K562 (cell line): ENCODE data around the gene POU2AF1. TPM values are rescaled to one million over a fixed set of nuclear protein-coding genes. Genes with fewer than 3 reads are reported as not detected.

Experiments used
- ATAC-seq: fragments of 200-7000 bp; cut with Tn5 transposase; 3 replicates; pipeline ENCODE4 v1.9.1; 2020; ENCODE audit warnings: moderate library complexity
- BruUV-seq: library from RNA; stranded (reverse); fragments of 400-500 nt; replicated peaks from 2 replicates; lab custom pipeline; 2021; lab: Mats Ljungman, UMichigan
- CTCF ChIA-PET: fragments of 300-600 bp; formaldehyde crosslinking; extraction: SDS; loops from one replicate; lab custom pipeline; 2021; ENCODE audit warnings: low intra/inter-chr PET ratio; lab: Yijun Ruan, JAX
- POLR2A ChIA-PET: fragments of 300-600, 350-650 bp; sonication (Branson Sonifier 250); formaldehyde crosslinking; extraction: SDS; loops from one replicate; lab custom pipeline; 2021; ENCODE audit warnings: antibody characterized with exemption, inconsistent platforms; lab: Yijun Ruan, JAX
- DNase-seq, 4 experiments: peaks; one replicate each; pipeline versions ENCODE4 v3.0.0 to v3.0.0-alpha.2; 2011 to 2018; ENCODE audit warnings: low spot score in 3 of 4, mixed read lengths in 3 of 4; ENCODE audit errors: extremely low read depth in 1 of 4
- FAIRE-seq: peaks from 2 replicates; lab custom pipeline; 2011; peaks lifted over from hg19 to GRCh38; lab: Jason Lieb, UNC
- H2AFZ ChIP-seq: 2 replicates; pipeline ENCODE4 v1.6.0; 2011; ENCODE audit warnings: low read depth, low read length, control low read depth, inconsistent platforms
- H3K27ac ChIP-seq: fragments of 200-600 bp; 3 replicates; pipeline ENCODE4 v1.8.0; 2011; ENCODE audit warnings: low read depth, mild to moderate bottlenecking, control low read depth, inconsistent platforms, low read length, moderate library complexity, mixed read lengths; ENCODE audit errors: extremely low read depth
- H3K27me3 ChIP-seq, 2 experiments: fragments of 300-600 bp in 1 of 2; 2 replicates in 1 of 2; 3 replicates in 1 of 2; pipeline versions ENCODE4 v1.6.0 to v1.8.0; 2011; ENCODE audit warnings: inconsistent platforms in 2 of 2, low read length in 2 of 2, mild to moderate bottlenecking in 1 of 2, mixed read lengths in 1 of 2, moderate library complexity in 1 of 2; ENCODE audit not compliant: control insufficient read depth in 2 of 2, insufficient read depth in 2 of 2
- H3K36me3 ChIP-seq: fragments of 300-600 bp; 3 replicates; pipeline ENCODE4 v1.8.0; 2011; ENCODE audit warnings: mild to moderate bottlenecking, low read length, inconsistent platforms; ENCODE audit not compliant: control insufficient read depth, insufficient read depth
- H3K4me1 ChIP-seq, 2 experiments: fragments of 200-600 bp in 1 of 2; replicated peaks in 1 of 2; 2 replicates in 1 of 2; 3 replicates in 1 of 2; pipeline versions ENCODE4 v1.5.1 to v1.8.0; 2011; ENCODE audit warnings: inconsistent platforms in 2 of 2, low read length in 2 of 2, mild to moderate bottlenecking in 1 of 2, mixed read lengths in 1 of 2, moderate library complexity in 1 of 2; ENCODE audit not compliant: control insufficient read depth in 2 of 2, insufficient read depth in 2 of 2
- H3K4me2 ChIP-seq: 2 replicates; pipeline ENCODE4 v1.6.1; 2011; ENCODE audit warnings: low read length, control low read depth, inconsistent platforms, mixed read lengths; ENCODE audit not compliant: insufficient read depth
- H3K4me3 ChIP-seq: fragments of 200-600 bp; sonication (generic), shearing (Covaris generic); 2 replicates; pipeline ENCODE4 v1.5.1; 2016; ENCODE audit warnings: control low read depth, inconsistent platforms
- H3K79me2 ChIP-seq: fragments of 200-600 bp; 3 replicates; pipeline ENCODE4 v1.8.0; 2011; ENCODE audit warnings: low read length, inconsistent platforms; ENCODE audit not compliant: control insufficient read depth, insufficient read depth
- H3K9ac ChIP-seq, 2 experiments: 2 replicates each; pipeline versions ENCODE4 v1.6.0 to v1.6.1; 2011; ENCODE audit warnings: low read depth in 2 of 2, low read length in 2 of 2, control low read depth in 1 of 2, inconsistent platforms in 1 of 2, mild to moderate bottlenecking in 1 of 2, mixed read lengths in 1 of 2; ENCODE audit not compliant: insufficient read depth in 1 of 2
- H3K9me1 ChIP-seq: one replicate; pipeline ENCODE4 v1.6.0; 2011; ENCODE audit warnings: inconsistent platforms, mild to moderate bottlenecking, low read length, moderate library complexity; ENCODE audit not compliant: control insufficient read depth, insufficient read depth
- H3K9me3 ChIP-seq: replicated peaks from 2 replicates; pipeline ENCODE4 v1.5.1; 2011; ENCODE audit warnings: low read depth, low read length, inconsistent platforms; ENCODE audit not compliant: control insufficient read depth, insufficient read depth
- H4K20me1 ChIP-seq: replicated peaks from 2 replicates; pipeline ENCODE4 v1.6.1; 2011; ENCODE audit warnings: low read length, inconsistent platforms, mixed read lengths; ENCODE audit not compliant: control insufficient read depth, insufficient read depth
- IRF2 ChIP-seq: sonication (generic); formaldehyde crosslinking; IDR thresholded peaks from 2 replicates; pipeline ENCODE4 v1.8.1; 2022; ENCODE audit warnings: mild to moderate bottlenecking, missing genetic modification reagents
- MEF2D ChIP-seq: conservative IDR thresholded peaks from 2 replicates; pipeline ENCODE4 v1.6.1; 2016; ENCODE audit warnings: low read depth, missing genetic modification characterization, missing compliant biosample characterization
- PHB ChIP-seq: fragments of 250-450 bp; sonication (Bioruptor Pico); IDR thresholded peaks from 2 replicates; pipeline ENCODE4 v1.5.0; 2021
- PHF8 ChIP-seq: fragments of 200-600 bp; sonication (generic); IDR thresholded peaks from 2 replicates; pipeline ENCODE4 v1.6.1; 2012; ENCODE audit warnings: mixed run types, mild to moderate bottlenecking, inconsistent platforms, low read length, moderate library complexity, borderline replicate concordance
- RAD51 ChIP-seq: fragments of 450-650 bp; IDR thresholded peaks from 2 replicates; pipeline ENCODE4 v1.7.1; 2016; ENCODE audit warnings: low read depth, mild to moderate bottlenecking, borderline replicate concordance
- RBM39 ChIP-seq: fragments of 200-400 bp; formaldehyde crosslinking; optimal IDR thresholded peaks from 2 replicates; pipeline ENCODE3; 2018; ENCODE audit warnings: low read depth, low read length
- XRCC3 ChIP-seq: fragments of 450-650 bp; IDR thresholded peaks from 2 replicates; pipeline ENCODE4 v1.6.1; 2017; ENCODE audit warnings: mild to moderate bottlenecking, moderate library complexity
- XRCC4 ChIP-seq: IDR thresholded peaks from one replicate; pipeline ENCODE4 v1.6.1; 2011; ENCODE audit not compliant: insufficient read depth, insufficient read length; ENCODE audit errors: extremely low read depth
- ZC3H11A ChIP-seq: IDR thresholded peaks from 2 replicates; pipeline ENCODE4 v1.6.1; 2012; ENCODE audit warnings: low read depth, low read length, improper control_type of control experiment
- ZNF24 ChIP-seq: fragments of 450-650 bp; IDR thresholded peaks from 2 replicates; pipeline ENCODE4 v1.6.1; 2016
- ZNF717 ChIP-seq: fragments of 250-450 bp; sonication (Bioruptor Pico); IDR thresholded peaks from 2 replicates; pipeline ENCODE4 v1.5.0; 2021
- WGBS: fragments of 100-300 bp; shearing (Covaris generic); methylation state at CpG from one replicate; pipeline ENCODE4 v1.1.6; 2016; ENCODE audit warnings: low coverage, mixed read lengths; ENCODE audit not compliant: insufficient coverage; ENCODE audit errors: missing lambda C conversion rate; 5-methylcytosine and 5-hydroxymethylcytosine counted together
- in situ Hi-C: fragments of 300-500 bp; cut with MboI; formaldehyde crosslinking; loops from 4 replicates; pipeline ENCODE4 v1.15.0; 2018; ENCODE audit warnings: inconsistent platforms, mixed read lengths
- intact Hi-C: fragments of 100-400 bp; cut with micrococcal nuclease; formaldehyde crosslinking; loops from 2 replicates; pipeline ENCODE4 v1.14.2; 2022
- polyA plus RNA-seq, 8 experiments: library from polyadenylated mRNA; depleted of rRNA in 4 of 8; stranded (reverse) in 5 of 8; unstranded in 3 of 8; fragments of >200 nt; fragmentation: Nextera tagmentation in 2 of 8; fragmentation: Illumina TruSeq in 1 of 8; extraction: Ambion mirVana in 2 of 8; extraction: Trizol in 1 of 8; gene quantifications; 2 replicates each; pipeline versions ENCODE4 v1.2.1 to v1.2.3, GENCODE V29; 2011 to 2014; ENCODE audit warnings: inconsistent platforms in 1 of 8, missing spikeins in 1 of 8
- total RNA-seq, 7 experiments: library from RNA; depleted of rRNA in 6 of 7; stranded (reverse); fragments of >200 nt in 6 of 7; fragmentation: Illumina TruSeq in 2 of 7; extraction: Trizol in 2 of 7; gene quantifications; 2 replicates each; pipeline versions ENCODE4 v1.2.1 to v1.2.3, GENCODE V29; 2011 to 2021; ENCODE audit warnings: low replicate concordance in 1 of 7
- TF ChIP-seq, protein P1 (sequence below): IDR thresholded peaks from 2 replicates; pipeline ENCODE4 v1.6.1; 2014; ENCODE audit warnings: antibody characterized with exemption
- TF ChIP-seq, protein P2 (sequence below): fragments of 250-450 bp; sonication (Bioruptor Pico); IDR thresholded peaks from 2 replicates; pipeline ENCODE4 v1.5.0; 2021; ENCODE audit warnings: mild to moderate bottlenecking, moderate library complexity
- TF ChIP-seq, protein P3 (sequence below), 2 experiments: IDR thresholded peaks in 1 of 2; conservative IDR thresholded peaks in 1 of 2; 2 replicates each; pipeline ENCODE4 v1.6.1; 2016; ENCODE audit warnings: low read depth in 2 of 2, mild to moderate bottlenecking in 1 of 2, missing compliant biosample characterization in 1 of 2, missing genetic modification characterization in 1 of 2, moderate library complexity in 1 of 2

Gene POU2AF1
- total and polyA plus RNA-seq, 9 of the 15 experiments (the other 6 are each of a cell fraction or from before 2014, with no cell fraction given) = 0.09 TPM; not detected in 8

DNA sequence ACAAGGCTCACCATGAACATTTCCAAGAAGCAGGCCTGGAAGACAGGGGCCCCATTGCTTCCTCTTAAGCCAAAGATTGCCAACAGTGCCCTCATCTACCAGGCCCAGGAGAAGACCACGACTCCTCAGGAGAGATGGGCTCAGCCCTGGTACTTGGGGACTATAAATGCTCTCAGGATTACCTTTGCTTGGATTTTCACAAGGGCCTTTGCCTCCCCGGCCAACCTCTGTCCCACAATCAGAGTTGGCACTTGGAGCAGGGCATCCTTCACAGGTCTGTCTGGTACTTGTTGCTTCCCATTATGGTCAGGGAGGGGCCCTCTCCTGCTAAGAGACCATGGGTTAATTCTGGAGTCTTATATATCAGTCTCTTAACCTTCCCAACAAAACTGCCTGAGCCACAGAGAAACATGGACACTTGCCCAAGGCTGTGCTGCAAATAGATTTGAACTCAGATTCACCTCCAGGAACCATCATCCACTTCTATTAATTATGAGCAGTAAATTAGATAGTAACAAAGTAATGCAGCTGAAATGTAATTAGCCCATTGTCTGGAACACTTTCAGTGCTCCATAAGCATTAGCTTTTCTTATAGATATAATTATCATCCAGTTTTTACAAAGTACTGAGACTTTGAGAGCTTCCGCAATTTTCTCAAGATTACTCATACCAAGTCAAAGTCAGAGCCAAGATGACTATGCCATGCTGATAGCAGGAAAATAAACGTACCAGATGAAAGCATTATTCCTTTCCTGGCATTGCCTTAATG is 47.2 kb downstream of the POU2AF1 start:
- FAIRE-seq = no peak
- no peak for ATAC-seq
- H3K79me2 ChIP-seq = no peaks in the 10 kb centered on the region
- no peaks in the 10 kb centered on the region for H4K20me1 ChIP-seq
- TF ChIP-seq, protein P1, sequence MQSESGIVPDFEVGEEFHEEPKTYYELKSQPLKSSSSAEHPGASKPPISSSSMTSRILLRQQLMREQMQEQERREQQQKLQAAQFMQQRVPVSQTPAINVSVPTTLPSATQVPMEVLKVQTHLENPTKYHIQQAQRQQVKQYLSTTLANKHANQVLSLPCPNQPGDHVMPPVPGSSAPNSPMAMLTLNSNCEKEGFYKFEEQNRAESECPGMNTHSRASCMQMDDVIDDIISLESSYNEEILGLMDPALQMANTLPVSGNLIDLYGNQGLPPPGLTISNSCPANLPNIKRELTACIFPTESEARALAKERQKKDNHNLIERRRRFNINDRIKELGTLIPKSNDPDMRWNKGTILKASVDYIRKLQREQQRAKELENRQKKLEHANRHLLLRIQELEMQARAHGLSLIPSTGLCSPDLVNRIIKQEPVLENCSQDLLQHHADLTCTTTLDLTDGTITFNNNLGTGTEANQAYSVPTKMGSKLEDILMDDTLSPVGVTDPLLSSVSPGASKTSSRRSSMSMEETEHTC = no peak
- no peak for TF ChIP-seq XRCC3
- TF ChIP-seq MEF2D (tag) = no peak
- TF ChIP-seq, protein P2, sequence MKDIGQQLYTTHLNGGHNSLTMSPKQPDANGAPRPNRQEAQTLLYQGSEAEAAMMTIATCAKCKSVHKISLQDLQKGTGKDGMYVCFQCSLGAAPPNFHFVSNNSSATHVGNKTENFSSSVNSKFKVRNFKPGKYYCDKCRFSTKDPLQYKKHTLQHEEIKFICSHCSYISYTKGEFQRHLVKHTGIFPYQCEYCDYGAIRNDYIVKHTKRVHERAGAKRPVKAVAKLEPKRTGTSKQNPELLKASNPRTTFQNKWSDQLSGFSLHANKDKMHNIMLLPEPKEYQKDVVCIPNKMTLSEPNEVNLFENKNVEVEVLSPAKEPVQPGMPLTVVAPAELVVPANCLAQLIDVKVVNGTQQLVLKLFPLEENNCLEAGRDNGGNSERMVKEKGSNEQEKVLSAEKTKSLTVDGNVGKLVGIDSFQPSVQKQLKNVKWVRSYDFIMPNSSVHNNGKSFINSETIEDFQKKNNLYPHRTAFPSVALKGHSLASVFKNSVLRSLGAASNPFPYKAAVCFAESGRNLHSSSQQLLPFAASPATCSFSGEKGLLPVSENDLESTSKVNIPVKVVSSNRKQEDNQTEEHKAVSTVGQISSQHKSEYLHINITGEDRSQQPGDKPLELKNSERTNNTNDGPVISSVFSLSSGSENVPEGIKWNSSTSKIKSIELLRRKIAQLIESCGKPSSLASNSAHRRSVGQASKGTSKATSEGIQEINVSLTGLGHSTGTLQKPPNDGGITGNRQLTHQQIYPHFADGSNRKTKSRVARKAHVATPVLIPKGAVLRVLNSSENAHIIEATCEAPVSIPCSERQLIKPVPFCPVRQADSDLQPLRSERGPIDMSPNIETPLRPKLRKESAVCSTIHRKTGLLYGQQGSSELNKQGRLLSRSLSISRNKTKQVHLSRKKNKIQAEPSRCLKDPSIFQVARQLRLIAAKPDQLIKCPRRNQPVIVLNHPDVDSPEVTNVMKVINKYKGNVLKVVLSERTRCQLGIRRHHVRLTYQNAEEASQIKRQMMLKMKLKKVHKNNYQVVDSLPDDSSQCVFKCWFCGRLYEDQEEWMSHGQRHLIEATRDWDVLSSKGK (CRISPR knock-in tag) = no peak
- no peak for TF ChIP-seq RBM39
- TF ChIP-seq IRF2 (CRISPR knock-in tag) = no peak
- no peak for TF ChIP-seq ZNF717 (CRISPR knock-in tag)
- TF ChIP-seq ZC3H11A = no peak
- TF ChIP-seq, protein P3, sequence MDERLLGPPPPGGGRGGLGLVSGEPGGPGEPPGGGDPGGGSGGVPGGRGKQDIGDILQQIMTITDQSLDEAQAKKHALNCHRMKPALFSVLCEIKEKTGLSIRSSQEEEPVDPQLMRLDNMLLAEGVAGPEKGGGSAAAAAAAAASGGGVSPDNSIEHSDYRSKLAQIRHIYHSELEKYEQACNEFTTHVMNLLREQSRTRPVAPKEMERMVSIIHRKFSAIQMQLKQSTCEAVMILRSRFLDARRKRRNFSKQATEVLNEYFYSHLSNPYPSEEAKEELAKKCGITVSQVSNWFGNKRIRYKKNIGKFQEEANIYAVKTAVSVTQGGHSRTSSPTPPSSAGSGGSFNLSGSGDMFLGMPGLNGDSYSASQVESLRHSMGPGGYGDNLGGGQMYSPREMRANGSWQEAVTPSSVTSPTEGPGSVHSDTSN (CRISPR knock-in tag; IDR thresholded peaks at IDR 0.05; ENCODE audit: low read depth) = no peak
- TF ChIP-seq, protein P3 (tag; conservative IDR thresholded peaks at IDR 0.05; ENCODE audit: low read depth) = no peak
- no peak for TF ChIP-seq ZNF24
- TF ChIP-seq RAD51 = no peak
- no peak for TF ChIP-seq PHF8
- no peak for TF ChIP-seq XRCC4
- no peak for TF ChIP-seq PHB
- TF ChIP-seq, all 486 proteins: peak for 0
- no peak overlapping the region for H2AFZ ChIP-seq
- no peak overlapping the region for H3K27ac ChIP-seq
- no peak overlapping the region for H3K9ac ChIP-seq
- H3K36me3 ChIP-seq = no peaks in the 10 kb centered on the region
- H3K27me3 ChIP-seq = no peaks in the 10 kb centered on the region
- no TSS peak for BruUV-seq
- no peaks in the 10 kb centered on the region for H3K4me1 ChIP-seq
- intact Hi-C loops (no loop called here), in situ Hi-C loops (no loop called here)
- DNase-seq = no peak
- H3K4me2 ChIP-seq = no peak overlapping the region
- H3K4me3 ChIP-seq = no peak overlapping the region
- no peaks in the 10 kb centered on the region for H3K9me1 ChIP-seq
- H3K9me3 ChIP-seq = no peaks in the 10 kb centered on the region
- ChIA-PET CTCF (no interaction called here), POLR2A (interaction anchor here (2.4 kb wide), 1 partner anchor 8 kb away, joined by 9 read pairs; no protein-coding TSS in a partner anchor)
- 0% methylated on average over 4 of the region's 4 CpGs for WGBS
